Heart left ventricle (tissue), 16 donors: ENCODE data around the gene NTRK3. TPM values are rescaled to one million over a fixed set of nuclear protein-coding genes. Genes with fewer than 3 reads are reported as not detected.

Source experiments
- ATAC-seq, 4 donors: fragments of 200-7000 bp; cut with Tn5 transposase; one replicate each; pipeline ENCODE4 v1.9.1; 2020 to 2022; ENCODE audit warnings: moderate library complexity in 4 of 4, mild to moderate bottlenecking in 3 of 4, moderate number of reproducible peaks in 1 of 4
- DNase-seq, 5 donors: peaks; one replicate each; pipeline ENCODE4 v3.0.0-alpha.2; 2020
- H3K27ac ChIP-seq, 12 donors: fragments of 200-600 bp; sonication (generic) in 4 of 12; one replicate each; pipeline versions ENCODE4 v1.5.0 to v1.8.0; 2016 to 2022; ENCODE audit warnings: mild to moderate bottlenecking in 2 of 12
- H3K27me3 ChIP-seq, 9 donors: fragments of 200-600 bp; sonication (generic) in 2 of 9; one replicate each; pipeline versions ENCODE4 v1.5.1 to v1.8.0; 2016 to 2022; ENCODE audit warnings: mild to moderate bottlenecking in 3 of 9
- H3K36me3 ChIP-seq, 9 donors: fragments of 200-600 bp; sonication (generic) in 2 of 9; one replicate each; pipeline versions ENCODE4 v1.5.0 to v1.8.0; 2018 to 2022; ENCODE audit warnings: mild to moderate bottlenecking in 2 of 9
- H3K4me1 ChIP-seq, 12 donors: fragments of 200-600 bp; sonication (generic) in 4 of 12; one replicate each; pipeline versions ENCODE4 v1.5.0 to v1.8.0; 2016 to 2022; ENCODE audit warnings: mild to moderate bottlenecking in 3 of 12
- H3K4me3 ChIP-seq, 12 donors: fragments of 200-600 bp; sonication (generic) in 4 of 12; one replicate each; pipeline versions ENCODE4 v1.5.0 to v1.8.0; 2017 to 2022; ENCODE audit warnings: mild to moderate bottlenecking in 9 of 12, moderate library complexity in 4 of 12
- H3K9me3 ChIP-seq, 12 donors: fragments of 200-600 bp; sonication (generic) in 4 of 12; one replicate each; pipeline versions ENCODE4 v1.5.0 to v1.8.0; 2016 to 2022; ENCODE audit warnings: mild to moderate bottlenecking in 1 of 12
- CTCF ChIP-seq, 12 donors: fragments of 200-600 bp; sonication (generic) in 4 of 12; IDR thresholded peaks; one replicate each; pipeline versions ENCODE4 v1.5.0 to v1.8.0; 2018 to 2022; ENCODE audit warnings: antibody characterized with exemption in 12 of 12, mild to moderate bottlenecking in 5 of 12
- POLR2A ChIP-seq, 2 donors: fragments of 450-650 bp; IDR thresholded peaks; one replicate each; pipeline ENCODE4 v1.6.1; 2017; ENCODE audit warnings: antibody characterized with exemption in 2 of 2, mild to moderate bottlenecking in 2 of 2, moderate library complexity in 2 of 2
- WGBS, 4 donors: extraction: QIAGEN DNeasy Blood & Tissue Kit in 2 of 4; methylation state at CpG; one replicate each; pipeline versions ENCODE4 v1.1.5 to v1.1.7; 2013 to 2018; 5-methylcytosine and 5-hydroxymethylcytosine counted together
- intact Hi-C, 10 donors: fragments of 100-400 bp; cut with DNase I; formaldehyde crosslinking; loops; one replicate each; pipeline versions ENCODE4 v1.11.1 to v1.14.2; 2022
- polyA plus RNA-seq, 2 donors: library from polyadenylated mRNA; stranded (reverse); fragments of 200-250 nt; gene quantifications; one replicate each; pipeline ENCODE4 v1.2.3, GENCODE V29; 2013
- total RNA-seq, 9 donors: library from RNA; depleted of rRNA in 2 of 9; stranded (reverse); fragments of >200 nt in 2 of 9; fragmentation: NEBNext Ultra II Directional in 3 of 9; extraction: Animal tissue kit (Norgen Biotek cat#: 25700) in 3 of 9; gene quantifications; one replicate each; pipeline versions ENCODE4 v1.1.0 to v1.2.4, GENCODE V29; 2016 to 2023
- donor health status: ischemic (EF 13 %, LVEDD 7.1; RV severe dilation, severe dysfunction).
- donor health status: healthy with polysubstance abuse.
- donor health status: DM: no; HTN: yes; CAD: no.
- donor health status: DM: no; HTN: no; CAD: no.
- donor health status: ischemic (EF 25% LVEDD 6.9; RV normal size, moderate dysfunction).
- donor health status: ischemic (EF 25% LVEDD 5.7; RV mildly dilated, moderate dysfunction).
- donor health status: healthy.
- donor health status: DM: yes; HTN: yes; CAD: no.
- donor health status: ischemic (EF 35%, LVEDD 5.7; RV mildly dilated, moderate dysfunction).
- donor health status: nonischemic (EF 11% LVEDD 7.7; RV severe dilation, severe dysfunction).
- donor health status: DM: yes; HTN: yes; CAD: no.
- donor health status: PGD.
- donor health status: ischemic (EF 29% LVEDD 5.4; RV normal size, mild dysfunction).
- donor health status: nonischemic (EF 23%, LVEDD 6.1; RV moderate dilation, normal function).

The NTRK3 gene
- total and polyA plus RNA-seq, 11 donors, result 0.53 to 6.8 (median 2.0) TPM

GRCh38 chr15:87962428-87962827 is 294.1 kb downstream of the NTRK3 start:
- DNase-seq (no peak), ATAC-seq (no peak)
- no peak overlapping the region for H3K4me3 ChIP-seq
- no peaks in the 10 kb centered on the region for H3K36me3 ChIP-seq
- H3K4me1 ChIP-seq, result peaks cover 0 to 6% (median 0%) of the 10 kb centered on the region in 12 donors
- peaks cover 0 to 6% (median 0%) of the 10 kb centered on the region in 9 donors for H3K27me3 ChIP-seq
- intact Hi-C loops, result no loop called here
- 21 to 30% (median 24%) methylated on average over 4 of the region's 4 CpGs for WGBS, 4 donors
- H3K27ac ChIP-seq, result no peak overlapping the region
- TF ChIP-seq CTCF (IDR thresholded peaks at IDR 0.05) (no peak), POLR2A (IDR thresholded peaks at IDR 0.05) (no peak)
- no peaks in the 10 kb centered on the region for H3K9me3 ChIP-seq

- TF ChIP-seq POLR2A (IDR thresholded peaks at IDR 0.05), result no peak
- no peak for TF ChIP-seq CTCF (IDR thresholded peaks at IDR 0.05)
- 48 to 64% (median 58%) methylated on average over 2 of the region's 2 CpGs for WGBS, 4 donors
Observed at GRCh38 chr15:87961851-87962420, 294.6 kb downstream of the NTRK3 start.

GRCh38 chr15:87959662-87960061 is 296.9 kb downstream of the NTRK3 start:
- intact Hi-C loops, result loop anchor here in 1 of 10 donors (10.0 kb wide), 2 partner anchors 55 to 275 kb away; no protein-coding TSS in a partner anchor
- Histone ChIP-seq H3K27ac (no peak overlapping the region), H3K4me1 (peaks cover 0 to 10% (median 0%) of the 10 kb centered on the region in 12 donors), H3K9me3 (no peaks in the 10 kb centered on the region), H3K27me3 (peaks cover 0 to 6% (median 0%) of the 10 kb centered on the region in 9 donors), H3K36me3 (no peaks in the 10 kb centered on the region), H3K4me3 (no peak overlapping the region)
- DNase-seq, result no peak
- no peak for ATAC-seq
- TF ChIP-seq CTCF (IDR thresholded peaks at IDR 0.05) (no peak), POLR2A (IDR thresholded peaks at IDR 0.05) (no peak)
- WGBS, 4 donors, result 72 to 81% (median 77%) methylated on average over 4 of the region's 4 CpGs

More at GRCh38 chr15:87961851-87962420, 294.6 kb downstream of the NTRK3 start:
- intact Hi-C loops, result no loop called here
- Histone ChIP-seq H3K9me3 (no peaks in the 10 kb centered on the region), H3K4me1 (peaks cover 0 to 6% (median 0%) of the 10 kb centered on the region in 12 donors), H3K4me3 (no peak overlapping the region), H3K27me3 (peaks cover 0 to 6% (median 0%) of the 10 kb centered on the region in 9 donors), H3K27ac (no peak overlapping the region), H3K36me3 (no peaks in the 10 kb centered on the region)
- ATAC-seq (no peak), DNase-seq (no peak)

GRCh38 chr15:87959080-87959479 is 297.5 kb downstream of the NTRK3 start:
- no peak for TF ChIP-seq CTCF (IDR thresholded peaks at IDR 0.05)
- TF ChIP-seq POLR2A (IDR thresholded peaks at IDR 0.05), result no peak
- no peak for ATAC-seq
- Histone ChIP-seq H3K27ac (no peak overlapping the region), H3K27me3 (peaks cover 0 to 6% (median 0%) of the 10 kb centered on the region in 9 donors), H3K4me3 (no peak overlapping the region), H3K4me1 (peaks cover 0 to 10% (median 0%) of the 10 kb centered on the region in 12 donors), H3K36me3 (no peaks in the 10 kb centered on the region), H3K9me3 (no peaks in the 10 kb centered on the region)
- 51 to 79% (median 61%) methylated on average over 11 of the region's 11 CpGs for WGBS, 4 donors
- intact Hi-C loops, result loop anchor here in 1 of 10 donors (10.0 kb wide), 2 partner anchors 56 to 276 kb away; no protein-coding TSS in a partner anchor
- DNase-seq, result no peak
